GM12878 (cell line): ENCODE data around the gene NECTIN2. TPM values are rescaled to one million over a fixed set of nuclear protein-coding genes. Genes with fewer than 3 reads are reported as not detected.

ENCODE experiments used
- ATAC-seq: fragments of 200-7000 bp; cut with Tn5 transposase; 3 replicates; pipeline ENCODE4 v1.9.1; 2020; ENCODE audit warnings: mild to moderate bottlenecking, moderate library complexity
- BruUV-seq: library from RNA; stranded (reverse); fragments of 400-500 nt; replicated peaks from 2 replicates; lab custom pipeline; 2021; lab: Mats Ljungman, UMichigan
- CTCF ChIA-PET: fragments of 300-600 bp; sonication (Branson Sonifier 250); formaldehyde crosslinking; extraction: SDS; loops from one replicate; lab custom pipeline; 2021; ENCODE audit warnings: inconsistent platforms; lab: Yijun Ruan, JAX
- POLR2A ChIA-PET: fragments of 350-600 bp; formaldehyde crosslinking; extraction: SDS; loops from one replicate; lab custom pipeline; 2021; ENCODE audit warnings: inconsistent platforms; lab: Charles Lee
- RAD21 ChIA-PET: fragments of 300-600 bp; sonication (Branson Sonifier 250); formaldehyde crosslinking; loops from one replicate; lab custom pipeline; 2023; ENCODE audit warnings: antibody characterized with exemption; ENCODE audit not compliant: unreplicated experiment; lab: Charles Lee
- SMC1A ChIA-PET: fragments of 300-600 bp; sonication (Branson Sonifier 250); formaldehyde crosslinking; loops from one replicate; lab custom pipeline; 2023; ENCODE audit not compliant: unreplicated experiment, uncharacterized antibody; lab: Charles Lee
- DNase-seq: peaks from one replicate; pipeline ENCODE4 v3.0.0-alpha.2; 2011; ENCODE audit warnings: low read depth, low spot score
- FAIRE-seq: peaks from 3 replicates; lab custom pipeline; 2011; peaks lifted over from hg19 to GRCh38; lab: Jason Lieb, UNC
- H2AFZ ChIP-seq: 2 replicates; pipeline ENCODE4 v1.6.0; 2011; ENCODE audit warnings: low read depth, low read length, control low read depth; ENCODE audit not compliant: control insufficient read depth
- H3K27ac ChIP-seq: 2 replicates; pipeline ENCODE4 v1.5.1; 2011; ENCODE audit warnings: control low read depth; ENCODE audit not compliant: control insufficient read depth, insufficient read depth
- H3K27me3 ChIP-seq, 2 experiments: replicated peaks in 1 of 2; 2 replicates each; pipeline versions ENCODE4 v1.6.0 to v1.6.1; 2011; ENCODE audit warnings: low read length in 1 of 2; ENCODE audit not compliant: control insufficient read depth in 2 of 2, insufficient read depth in 2 of 2
- H3K36me3 ChIP-seq, 2 experiments: 2 replicates each; pipeline ENCODE4 v1.5.1; 2011; ENCODE audit warnings: low read length in 1 of 2; ENCODE audit not compliant: control insufficient read depth in 2 of 2, insufficient read depth in 2 of 2
- H3K4me1 ChIP-seq: 2 replicates; pipeline ENCODE4 v1.6.1; 2011; ENCODE audit warnings: mild to moderate bottlenecking, low read length, moderate library complexity, mixed read lengths; ENCODE audit not compliant: control insufficient read depth, insufficient read depth
- H3K4me2 ChIP-seq: 2 replicates; pipeline ENCODE4 v1.6.0; 2011; ENCODE audit warnings: control low read depth; ENCODE audit not compliant: control insufficient read depth, insufficient read depth
- H3K4me3 ChIP-seq: fragments of 200-600 bp; sonication (generic); 2 replicates; pipeline ENCODE4 v1.5.1; 2016
- H3K79me2 ChIP-seq: 2 replicates; pipeline ENCODE4 v1.6.0; 2011; ENCODE audit warnings: low read length; ENCODE audit not compliant: control insufficient read depth, insufficient read depth
- H3K9ac ChIP-seq: 2 replicates; pipeline ENCODE4 v1.8.0; 2011; ENCODE audit warnings: low read length, control low read depth, mixed read lengths; ENCODE audit not compliant: control insufficient read depth, insufficient read depth
- H3K9me3 ChIP-seq: replicated peaks from 3 replicates; pipeline ENCODE4 v1.5.1; 2011; ENCODE audit warnings: mild to moderate bottlenecking, low read length; ENCODE audit not compliant: control insufficient read depth, insufficient read depth
- H4K20me1 ChIP-seq: 2 replicates; pipeline ENCODE4 v1.6.0; 2011; ENCODE audit not compliant: control insufficient read depth, insufficient read depth
- BACH1 ChIP-seq: fragments of 450-650 bp; IDR thresholded peaks from 2 replicates; pipeline ENCODE4 v1.6.1; 2017; ENCODE audit warnings: mild to moderate bottlenecking, borderline replicate concordance
- BHLHE40 ChIP-seq, 2 experiments: fragments of 450-650 bp in 1 of 2; IDR thresholded peaks; 2 replicates each; pipeline ENCODE4 v1.6.1; 2011 to 2017; ENCODE audit warnings: low read depth in 2 of 2, borderline replicate concordance in 1 of 2, improper control_type of control experiment in 1 of 2, low read length in 1 of 2, mild to moderate bottlenecking in 1 of 2
- CHD1 ChIP-seq: IDR thresholded peaks from 2 replicates; pipeline ENCODE4 v1.6.1; 2012; ENCODE audit warnings: low read depth, low read length, improper control_type of control experiment
- NFIC ChIP-seq: IDR thresholded peaks from 2 replicates; pipeline ENCODE4 v1.6.1; 2012; ENCODE audit warnings: low read depth, mild to moderate bottlenecking, inconsistent platforms, low read length, moderate library complexity
- RAD51 ChIP-seq: fragments of 450-650 bp; IDR thresholded peaks from 2 replicates; pipeline ENCODE4 v1.6.1; 2016; ENCODE audit warnings: moderate library complexity, mild to moderate bottlenecking, inconsistent platforms
- USF2 ChIP-seq: IDR thresholded peaks from 2 replicates; pipeline ENCODE4 v1.6.1; 2011; ENCODE audit warnings: low read depth, low read length, improper control_type of control experiment, borderline replicate concordance
- WGBS: methylation state at CpG from one replicate; pipeline ENCODE4 v1.1.6; 2016; ENCODE audit warnings: low lambda C conversion rate; ENCODE audit not compliant: insufficient replicate concordance, insufficient coverage; ENCODE audit errors: missing lambda C conversion rate; 5-methylcytosine and 5-hydroxymethylcytosine counted together
- in situ Hi-C: fragments of 300-500 bp; cut with MboI; formaldehyde crosslinking; loops from 9 replicates; pipeline ENCODE4 v1.14.3; 2018; ENCODE audit warnings: mixed read lengths
- intact Hi-C: fragments of 100-400 bp; cut with micrococcal nuclease; formaldehyde crosslinking; loops from one replicate; pipeline ENCODE4 v1.14.2; 2022; ENCODE audit not compliant: unreplicated experiment
- polyA plus RNA-seq, 11 experiments: library from polyadenylated mRNA; depleted of rRNA in 4 of 11; unstranded in 6 of 11; stranded (reverse) in 5 of 11; fragments of >200 nt; fragmentation: Nextera tagmentation in 4 of 11; fragmentation: Illumina TruSeq in 1 of 11; extraction: Ambion mirVana in 4 of 11; extraction: Trizol in 1 of 11; gene quantifications; 1 replicate in 1 of 11; 2 replicates in 10 of 11; pipeline versions ENCODE4 v1.2.1 to v1.2.3, GENCODE V29; 2011 to 2016; ENCODE audit warnings: inconsistent platforms in 2 of 11, missing spikeins in 2 of 11, low read depth in 1 of 11
- total RNA-seq, 4 experiments: library from RNA; depleted of rRNA in 3 of 4; stranded (reverse); fragments of >200 nt in 3 of 4; fragmentation: Illumina TruSeq in 1 of 4; extraction: Trizol in 1 of 4; gene quantifications; 2 replicates each; pipeline versions ENCODE4 v1.2.1 to v1.2.3, GENCODE V29; 2013 to 2021

Gene NECTIN2
- total and polyA plus RNA-seq, 10 of the 15 experiments (the other 5 are each of a cell fraction or from before 2014, with no cell fraction given), result 0.05 to 0.36 (median 0.26) TPM; not detected in 5

GRCh38 chr19:44809577-44810233, 36.4 kb upstream of the NECTIN2 start:
- CTCF ChIA-PET, result interaction anchor here (3.7 kb wide), 1 partner anchor 86 kb away, joined by 16 read pairs; no protein-coding TSS in a partner anchor

GRCh38 chr19:44810234-44811121, 35.6 kb upstream of the NECTIN2 start:
- H3K9ac ChIP-seq, result no peak overlapping the region
- no peaks in the 10 kb centered on the region; a peak in 2 of 4 replicates for H3K27me3 ChIP-seq
- no peaks in the 10 kb centered on the region for H3K4me1 ChIP-seq
- no peaks in the 10 kb centered on the region for H4K20me1 ChIP-seq
- ChIA-PET POLR2A (no interaction called here), RAD21 (no interaction called here), SMC1A (no interaction called here), CTCF (no interaction called here)
- WGBS, result 6% methylated on average over 13 of the region's 13 CpGs
- intact Hi-C loops (no loop called here), in situ Hi-C loops (no loop called here)
- H2AFZ ChIP-seq, result no peak overlapping the region
- no peaks in the 10 kb centered on the region for H3K9me3 ChIP-seq
- no peaks in the 10 kb centered on the region for H3K36me3 ChIP-seq
- no TSS peak for BruUV-seq
- FAIRE-seq (no peak), DNase-seq (no peak), ATAC-seq (no peak)
- H3K4me3 ChIP-seq, result no peak overlapping the region
- H3K27ac ChIP-seq, result no peak overlapping the region
- H3K4me2 ChIP-seq, result no peak overlapping the region
- H3K79me2 ChIP-seq, result no peaks in the 10 kb centered on the region
- TF ChIP-seq RAD51 (no peak), CHD1 (no peak), BHLHE40 (IDR thresholded peaks at IDR 0.05; ENCODE audit: borderline replicate concordance in 1 of 2, low read depth in 2 of 2, low read length in 1 of 2) (no peak), NFIC (no peak), BACH1 (no peak)

More at GRCh38 chr19:44809577-44810233, 36.4 kb upstream of the NECTIN2 start:
- no peak for FAIRE-seq
- RAD21 ChIA-PET, result no interaction called here
- no peaks in the 10 kb centered on the region; a peak in 2 of 4 replicates for H3K27me3 ChIP-seq
- no peak for TF ChIP-seq USF2
- no peak for ATAC-seq
- no peaks in the 10 kb centered on the region for H3K36me3 ChIP-seq
- H3K4me3 ChIP-seq, result no peak overlapping the region
- in situ Hi-C loops, result no loop called here
- H3K27ac ChIP-seq, result no peak overlapping the region
- no peaks in the 10 kb centered on the region for H4K20me1 ChIP-seq
- BruUV-seq, result no TSS peak
- H3K4me1 ChIP-seq, result no peaks in the 10 kb centered on the region
- H3K79me2 ChIP-seq, result no peaks in the 10 kb centered on the region
- H3K4me2 ChIP-seq, result no peak overlapping the region
- no peak overlapping the region for H2AFZ ChIP-seq
- POLR2A ChIA-PET, result no interaction called here
- 6% methylated on average over 6 of the region's 7 CpGs for WGBS
- H3K9ac ChIP-seq, result no peak overlapping the region
- SMC1A ChIA-PET, result interaction anchor here (0.6 kb wide), 1 partner anchor 404 kb away, joined by 3 read pairs; no protein-coding TSS in a partner anchor
- no peak for DNase-seq
- H3K9me3 ChIP-seq, result no peaks in the 10 kb centered on the region
- intact Hi-C loops, result no loop called here
